Nephron (organoid): ENCODE measurements around the gene VPS41.

Experiments used
- H3K27ac Mint-ChIP-seq, 3 experiments: 2 replicates each; pipeline ENCODE4 v1.8.0; 2020; ENCODE audit warnings: mixed read lengths in 3 of 3, mild to moderate bottlenecking in 2 of 3, moderate library complexity in 1 of 3
- H3K27me3 Mint-ChIP-seq: 2 replicates; pipeline ENCODE4 v1.8.0; 2021; ENCODE audit warnings: low read depth, mild to moderate bottlenecking, moderate library complexity, mixed read lengths
- H3K36me3 Mint-ChIP-seq: 2 replicates; pipeline ENCODE4 v1.8.0; 2020; ENCODE audit warnings: low read depth, mixed read lengths
- H3K4me1 Mint-ChIP-seq: 2 replicates; pipeline ENCODE4 v1.8.0; 2020; ENCODE audit warnings: mixed read lengths
- H3K4me3 Mint-ChIP-seq, 3 experiments: 2 replicates each; pipeline ENCODE4 v1.8.0; 2020; ENCODE audit warnings: mild to moderate bottlenecking in 3 of 3, mixed read lengths in 3 of 3, moderate library complexity in 2 of 3
- H3K9me3 Mint-ChIP-seq: 2 replicates; pipeline ENCODE4 v1.8.0; 2020; ENCODE audit warnings: mixed read lengths
- TF ChIP-seq, protein P1 (sequence below), 3 experiments: fragments of 200-600 bp; sonication (generic); IDR thresholded peaks; one replicate each; pipeline ENCODE4 v1.5.0; 2021; ENCODE audit warnings: antibody characterized with exemption in 3 of 3; ENCODE audit not compliant: unreplicated experiment in 3 of 3

The VPS41 gene

GRCh38 chr7:38883706-38884105, 25.3 kb downstream of the VPS41 start:
- Mint-ChIP-seq H3K4me1 (no peaks in the 10 kb centered on the region), H3K36me3 (peaks cover 66% of the 10 kb centered on the region), H3K27me3 (no peaks in the 10 kb centered on the region), H3K27ac (no peak overlapping the region), H3K9me3 (peaks cover 24% of the 10 kb centered on the region), H3K4me3 (no peak overlapping the region)
- TF ChIP-seq, protein P1, sequence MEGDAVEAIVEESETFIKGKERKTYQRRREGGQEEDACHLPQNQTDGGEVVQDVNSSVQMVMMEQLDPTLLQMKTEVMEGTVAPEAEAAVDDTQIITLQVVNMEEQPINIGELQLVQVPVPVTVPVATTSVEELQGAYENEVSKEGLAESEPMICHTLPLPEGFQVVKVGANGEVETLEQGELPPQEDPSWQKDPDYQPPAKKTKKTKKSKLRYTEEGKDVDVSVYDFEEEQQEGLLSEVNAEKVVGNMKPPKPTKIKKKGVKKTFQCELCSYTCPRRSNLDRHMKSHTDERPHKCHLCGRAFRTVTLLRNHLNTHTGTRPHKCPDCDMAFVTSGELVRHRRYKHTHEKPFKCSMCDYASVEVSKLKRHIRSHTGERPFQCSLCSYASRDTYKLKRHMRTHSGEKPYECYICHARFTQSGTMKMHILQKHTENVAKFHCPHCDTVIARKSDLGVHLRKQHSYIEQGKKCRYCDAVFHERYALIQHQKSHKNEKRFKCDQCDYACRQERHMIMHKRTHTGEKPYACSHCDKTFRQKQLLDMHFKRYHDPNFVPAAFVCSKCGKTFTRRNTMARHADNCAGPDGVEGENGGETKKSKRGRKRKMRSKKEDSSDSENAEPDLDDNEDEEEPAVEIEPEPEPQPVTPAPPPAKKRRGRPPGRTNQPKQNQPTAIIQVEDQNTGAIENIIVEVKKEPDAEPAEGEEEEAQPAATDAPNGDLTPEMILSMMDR (IDR thresholded peaks at IDR 0.05; ENCODE audit: unreplicated experiment in 3 of 3), result no peak

- TF ChIP-seq, protein P1 (IDR thresholded peaks at IDR 0.05; ENCODE audit: unreplicated experiment in 3 of 3), result no peak
- H3K4me3 Mint-ChIP-seq, result no peak overlapping the region
- peaks cover 52% of the 10 kb centered on the region for H3K36me3 Mint-ChIP-seq
- no peaks in the 10 kb centered on the region for H3K4me1 Mint-ChIP-seq
- no peak overlapping the region for H3K27ac Mint-ChIP-seq
- H3K27me3 Mint-ChIP-seq, result no peaks in the 10 kb centered on the region
- H3K9me3 Mint-ChIP-seq, result peaks cover 9% of the 10 kb centered on the region
These were observed 26.9 kb downstream of the VPS41 start for GRCh38 chr7:38881947-38882684.

DNA sequence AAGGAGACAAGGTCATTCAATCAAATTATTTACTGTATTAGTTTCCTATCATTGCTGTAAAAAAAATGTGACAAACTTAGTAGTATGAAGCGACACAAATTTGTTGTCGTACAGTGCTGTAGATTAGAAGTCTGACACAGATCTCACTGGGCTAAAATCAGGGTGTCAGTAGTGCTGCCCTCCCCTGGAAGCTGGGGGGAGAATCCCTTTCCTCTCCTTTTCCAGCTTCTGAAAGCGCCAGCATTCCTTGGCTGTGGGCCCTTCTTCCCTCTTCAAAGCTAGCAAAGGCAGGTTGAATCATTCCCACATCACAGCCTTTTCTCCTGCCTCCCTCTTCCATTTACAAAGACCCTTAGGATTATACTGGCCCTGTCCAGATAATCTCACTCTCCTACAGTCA, 28.0 kb downstream of the VPS41 start:
- no peaks in the 10 kb centered on the region for H3K4me1 Mint-ChIP-seq
- no peak overlapping the region for H3K4me3 Mint-ChIP-seq
- no peaks in the 10 kb centered on the region for H3K27me3 Mint-ChIP-seq
- H3K9me3 Mint-ChIP-seq, result peaks cover 5% of the 10 kb centered on the region
- TF ChIP-seq, protein P1 (IDR thresholded peaks at IDR 0.05; ENCODE audit: unreplicated experiment in 3 of 3), result no peak
- H3K36me3 Mint-ChIP-seq, result peaks cover 45% of the 10 kb centered on the region
- no peak overlapping the region for H3K27ac Mint-ChIP-seq

- H3K4me1 Mint-ChIP-seq, result no peaks in the 10 kb centered on the region
- TF ChIP-seq, protein P1 (IDR thresholded peaks at IDR 0.05; ENCODE audit: unreplicated experiment in 3 of 3), result no peak
- H3K9me3 Mint-ChIP-seq, result peaks cover 2% of the 10 kb centered on the region
- H3K4me3 Mint-ChIP-seq, result no peak overlapping the region
- peaks cover 39% of the 10 kb centered on the region for H3K36me3 Mint-ChIP-seq
- H3K27me3 Mint-ChIP-seq, result no peaks in the 10 kb centered on the region
- H3K27ac Mint-ChIP-seq, result no peak overlapping the region
These were observed 28.5 kb downstream of the VPS41 start for GRCh38 chr7:38880454-38880853.

- Mint-ChIP-seq H3K27ac (no peak overlapping the region), H3K4me3 (no peak overlapping the region), H3K27me3 (no peaks in the 10 kb centered on the region), H3K36me3 (peaks cover 36% of the 10 kb centered on the region), H3K4me1 (no peaks in the 10 kb centered on the region), H3K9me3 (peaks cover 2% of the 10 kb centered on the region)
- TF ChIP-seq, protein P1 (IDR thresholded peaks at IDR 0.05; ENCODE audit: unreplicated experiment in 3 of 3), result no peak
These were observed 29.0 kb downstream of the VPS41 start for GRCh38 chr7:38880035-38880434.
